LNCaP clone FGC (cell line): Measurements from ENCODE around the gene CMTR1.

Experiments
- DNase-seq: peaks from one replicate; pipeline ENCODE4 v3.0.0-alpha.2; 2011; ENCODE audit warnings: low read depth
- H3K4me3 ChIP-seq: 2 replicates; pipeline ENCODE4 v1.5.1; 2011; ENCODE audit warnings: mild to moderate bottlenecking, low read depth, low read length, control low read depth
- CTCF ChIP-seq: IDR thresholded peaks from 2 replicates; pipeline ENCODE4 v1.5.1; 2012; ENCODE audit warnings: mild to moderate bottlenecking; ENCODE audit not compliant: control insufficient read depth, insufficient read depth; ENCODE audit errors: extremely low read depth

The CMTR1 gene

DNA sequence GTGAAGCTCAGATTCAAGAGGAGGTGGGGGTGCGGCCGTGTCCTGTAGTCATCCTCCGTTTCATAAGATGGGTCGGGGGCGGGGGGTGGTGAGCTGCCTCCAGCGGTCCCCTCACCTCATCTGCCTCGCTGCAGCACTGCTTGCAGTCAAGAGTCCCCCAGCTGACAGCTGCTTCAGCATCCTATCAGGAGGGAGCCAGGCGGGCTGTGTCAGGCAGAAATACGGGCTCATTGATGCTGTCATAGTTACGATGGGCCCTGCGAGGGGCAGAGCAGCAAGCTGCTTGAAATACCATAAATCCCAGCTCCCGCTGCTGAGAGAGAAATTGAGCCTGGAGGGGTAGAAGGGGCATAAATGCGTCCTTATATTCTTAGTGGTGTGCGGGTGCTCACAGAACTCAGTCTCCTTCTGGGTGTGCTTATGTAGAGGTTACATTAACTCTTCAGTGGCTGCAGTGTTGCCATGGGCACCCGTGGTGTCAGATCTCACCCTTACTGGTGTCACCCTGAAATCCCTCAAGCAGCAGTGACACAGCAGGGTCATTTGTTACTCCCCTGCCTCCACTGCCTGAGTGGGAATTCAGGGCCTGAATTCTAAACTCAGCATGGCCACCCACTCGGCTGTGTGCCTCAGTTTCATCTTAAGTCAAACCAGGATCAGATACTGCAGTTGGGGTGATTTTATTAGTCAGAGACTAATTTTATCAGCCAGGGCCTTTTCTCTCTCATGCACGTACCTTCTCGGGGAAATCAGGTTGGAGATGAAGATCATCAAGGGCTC, 44.8 kb downstream of the CMTR1 start:
- H3K4me3 ChIP-seq, result no peak overlapping the region
- TF ChIP-seq CTCF, result no peak
- no peak for DNase-seq

DNA sequence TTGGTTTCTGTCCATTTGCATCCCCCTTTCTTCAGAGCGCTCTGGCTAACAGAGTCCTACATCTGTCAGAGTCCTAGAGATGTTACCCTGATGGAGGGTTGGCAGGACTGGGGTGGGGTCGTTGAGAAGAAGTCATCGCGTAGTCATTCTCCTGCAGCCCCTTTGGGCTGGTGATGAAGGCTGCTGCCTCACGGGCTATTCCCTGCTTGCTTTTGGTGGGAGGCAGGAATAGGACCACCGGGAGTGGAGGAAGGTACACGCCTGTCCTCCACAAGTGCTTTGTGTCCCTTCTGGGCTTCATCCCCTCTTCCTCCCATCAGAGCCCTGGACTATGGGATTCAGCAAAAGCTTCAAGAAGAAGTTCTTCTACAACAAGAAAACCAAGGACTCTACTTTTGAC, 45.8 kb downstream of the CMTR1 start:
- DNase-seq, result no peak
- TF ChIP-seq CTCF, result no peak
- H3K4me3 ChIP-seq, result no peak overlapping the region

DNA sequence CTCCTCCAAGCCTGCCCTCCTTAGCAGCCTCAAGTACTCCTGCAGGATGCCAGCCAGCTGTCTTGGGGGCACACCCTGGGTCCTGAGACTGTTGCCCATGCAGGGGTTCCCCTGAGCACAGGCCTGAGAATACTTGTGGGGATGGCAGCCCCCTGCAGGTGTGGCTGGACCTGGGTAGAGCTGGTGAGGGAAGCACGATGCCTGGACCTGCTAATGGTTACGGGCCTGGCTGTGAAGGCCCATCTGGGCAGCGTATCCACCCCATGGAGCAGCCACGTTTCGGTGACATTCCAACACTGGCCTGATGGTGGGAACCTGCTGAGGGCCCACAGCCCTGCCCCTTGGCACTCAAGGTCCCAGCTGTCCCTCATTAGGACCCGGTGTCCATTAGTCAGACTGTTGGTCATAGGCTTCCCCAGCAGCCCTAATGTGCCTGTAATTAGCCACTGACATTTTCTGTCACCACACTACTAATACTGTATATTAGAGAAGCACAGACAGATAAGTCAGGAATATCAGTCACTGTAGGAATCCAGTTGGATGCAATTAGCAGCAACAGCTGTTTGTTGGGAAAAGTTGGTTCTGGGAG, 46.3 kb downstream of the CMTR1 start:
- H3K4me3 ChIP-seq, result no peak overlapping the region
- no peak for TF ChIP-seq CTCF
- DNase-seq, result no peak

GRCh38 chr6:37480118-37480736, 47.2 kb downstream of the CMTR1 start:
- no peak for DNase-seq
- no peak overlapping the region for H3K4me3 ChIP-seq
- TF ChIP-seq CTCF, result no peak

- TF ChIP-seq CTCF, result no peak
- DNase-seq, result no peak
- no peak overlapping the region for H3K4me3 ChIP-seq
These were observed 48.0 kb downstream of the CMTR1 start for GRCh38 chr6:37480951-37481534.

DNA sequence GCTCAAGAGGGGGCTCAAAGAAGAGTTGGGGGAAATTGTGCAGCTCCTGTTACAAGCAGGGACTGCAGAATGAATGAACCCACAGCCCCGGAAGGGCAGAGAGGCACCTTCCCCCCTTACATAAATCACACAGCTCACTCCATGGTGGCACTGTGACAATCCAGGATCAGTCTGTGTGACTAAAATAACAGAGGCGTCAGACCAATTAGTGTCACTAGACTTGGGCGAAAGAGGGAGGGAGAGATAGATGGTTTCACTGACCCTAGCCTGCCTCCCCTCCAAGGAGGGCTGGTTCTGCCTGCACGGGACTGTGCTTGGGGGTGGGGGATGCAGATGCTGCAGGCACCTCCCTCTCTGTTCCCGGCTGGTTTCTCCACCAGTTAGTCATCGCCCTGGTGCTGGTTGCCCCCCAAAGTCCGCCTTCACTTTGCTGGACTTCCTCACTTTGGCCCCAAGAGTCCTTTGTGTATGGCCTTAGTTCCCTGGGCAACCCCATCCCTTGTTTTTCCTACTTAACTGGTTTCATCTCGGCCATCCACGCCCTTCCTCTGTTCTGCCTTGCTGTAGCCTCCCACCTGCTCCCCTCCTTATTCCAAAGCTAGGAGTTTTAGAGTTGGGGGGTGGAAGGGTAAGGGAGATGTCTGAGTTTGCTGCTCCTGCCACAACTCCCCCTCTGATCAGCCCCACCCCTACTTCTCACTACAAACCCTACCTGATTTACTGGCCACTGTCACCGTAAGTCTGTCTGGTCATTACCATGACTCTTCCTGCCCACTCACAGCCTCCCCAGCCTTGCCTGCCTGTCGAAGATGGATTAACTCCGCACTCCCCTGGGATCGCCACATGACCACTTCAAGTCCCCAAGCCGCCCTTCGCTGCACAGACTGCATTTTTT, 48.9 kb downstream of the CMTR1 start:
- TF ChIP-seq CTCF, result no peak
- DNase-seq, result no peak
- no peak overlapping the region for H3K4me3 ChIP-seq
